GM10266 (cell line): ENCODE results near the gene NTM.

Source experiments
- DNase-seq: peaks from one replicate; pipeline ENCODE4 v3.0.0; 2012; ENCODE audit errors: extremely low spot score
- CTCF ChIP-seq: IDR thresholded peaks from 2 replicates; pipeline ENCODE4 v1.5.1; 2012; ENCODE audit warnings: mild to moderate bottlenecking, low read depth; ENCODE audit not compliant: control insufficient read depth, insufficient read depth; ENCODE audit errors: missing control alignments

The NTM gene

GRCh38 chr11:131839326-131839725 is 468.9 kb downstream of the NTM start:
- no peak for DNase-seq

GRCh38 chr11:131840545-131840944 is 470.1 kb downstream of the NTM start:
- no peak for DNase-seq
- TF ChIP-seq CTCF, result no peak

More at GRCh38 chr11:131839326-131839725, 468.9 kb downstream of the NTM start:
- TF ChIP-seq CTCF, result no peak

- no peak for DNase-seq
- TF ChIP-seq CTCF, result no peak
These were observed 470.6 kb downstream of the NTM start for GRCh38 chr11:131841028-131841427.

GRCh38 chr11:131841925-131842635 is 471.7 kb downstream of the NTM start:
- DNase-seq, result no peak
- no peak for TF ChIP-seq CTCF

- no peak for DNase-seq
- no peak for TF ChIP-seq CTCF
These were observed 474.8 kb downstream of the NTM start for GRCh38 chr11:131845255-131845654.

GRCh38 chr11:131849485-131849884 is 479.1 kb downstream of the NTM start:
- TF ChIP-seq CTCF, result no peak
- DNase-seq, result no peak

GRCh38 chr11:131850507-131850906 is 480.1 kb downstream of the NTM start:
- no peak for TF ChIP-seq CTCF
- no peak for DNase-seq
